HL-60 (cell line): ENCODE measurements around the gene KHDRBS1. TPM values are rescaled to one million over a fixed set of nuclear protein-coding genes. Genes with fewer than 3 reads are reported as not detected.
"Not testable (repeated sequence)": the region's sequence is repeated elsewhere in the genome, so short reads cannot be mapped to it uniquely, and the experiment has no call there.

ENCODE experiments used
- DNase-seq, 2 experiments: peaks; one replicate each; pipeline ENCODE4 v3.0.0-alpha.2; 2010 to 2020; ENCODE audit warnings: low read depth in 1 of 2, low spot score in 1 of 2
- H3K27ac ChIP-seq: fragments of 250-450 bp; sonication (Bioruptor Pico); replicated peaks from 2 replicates; pipeline ENCODE4 v1.5.1; 2020; ENCODE audit warnings: mild to moderate bottlenecking, moderate library complexity
- H3K27me3 ChIP-seq: fragments of 250-450 bp; sonication (Bioruptor Pico); 2 replicates; pipeline ENCODE4 v1.5.1; 2021; ENCODE audit warnings: mild to moderate bottlenecking, moderate library complexity; ENCODE audit not compliant: insufficient read depth, poor library complexity, severe bottlenecking
- H3K4me3 ChIP-seq: replicated peaks from 2 replicates; pipeline ENCODE4 v1.5.1; 2011; ENCODE audit warnings: mild to moderate bottlenecking, control low read depth, low read length; ENCODE audit not compliant: insufficient read depth
- GABPA ChIP-seq: IDR thresholded peaks from 2 replicates; pipeline ENCODE4 v1.6.1; 2012; ENCODE audit warnings: low read depth
- POLR2AphosphoS5 ChIP-seq: IDR thresholded peaks from 2 replicates; pipeline ENCODE4 v1.6.1; 2012; ENCODE audit warnings: low read depth
- SPI1 ChIP-seq: IDR thresholded peaks from 2 replicates; pipeline ENCODE4 v1.6.1; 2012; ENCODE audit warnings: low read depth, mild to moderate bottlenecking, borderline replicate concordance
- microRNA-seq: library from miRNA; unstranded; fragments of <30 nt; microRNA quantifications from one replicate; pipeline ENCODE4, GENCODE V29; 2018
- TF ChIP-seq, protein P1 (sequence below): IDR thresholded peaks from 2 replicates; pipeline ENCODE4 v1.6.1; 2012; ENCODE audit warnings: low read depth; ENCODE audit not compliant: insufficient replicate concordance
- TF ChIP-seq, protein P2 (sequence below): IDR thresholded peaks from one replicate; pipeline ENCODE4 v1.5.1; 2011; ENCODE audit warnings: low read length, control low read depth, inconsistent platforms; ENCODE audit not compliant: insufficient read depth

The KHDRBS1 gene

DNA sequence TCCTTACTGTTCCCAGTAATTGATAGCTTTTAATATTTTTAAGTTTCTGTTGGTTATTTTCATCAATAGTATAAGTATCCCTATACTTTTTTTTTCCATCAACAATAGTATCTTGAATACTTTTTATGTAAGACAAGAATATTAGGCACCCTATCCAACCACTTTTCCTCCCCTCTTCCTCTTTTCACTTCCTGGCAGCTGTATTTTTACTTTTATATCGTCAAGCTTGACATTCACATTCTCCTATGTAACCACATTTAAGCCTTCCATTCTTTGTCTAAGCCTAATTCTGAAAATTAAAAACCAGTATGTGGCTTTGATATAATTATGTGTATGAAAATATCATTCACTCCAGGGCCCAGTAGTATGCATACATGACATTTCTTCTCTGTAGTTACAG is 68.4 kb downstream of the KHDRBS1 start:
- peak overlapping the region; percentile 35 for H3K27ac ChIP-seq
- H3K4me3 ChIP-seq, result no peak overlapping the region
- no peak for DNase-seq
- TF ChIP-seq GABPA (no peak), SPI1 (peak; percentile 91)
- H3K27me3 ChIP-seq, result no peaks in the 10 kb centered on the region

DNA sequence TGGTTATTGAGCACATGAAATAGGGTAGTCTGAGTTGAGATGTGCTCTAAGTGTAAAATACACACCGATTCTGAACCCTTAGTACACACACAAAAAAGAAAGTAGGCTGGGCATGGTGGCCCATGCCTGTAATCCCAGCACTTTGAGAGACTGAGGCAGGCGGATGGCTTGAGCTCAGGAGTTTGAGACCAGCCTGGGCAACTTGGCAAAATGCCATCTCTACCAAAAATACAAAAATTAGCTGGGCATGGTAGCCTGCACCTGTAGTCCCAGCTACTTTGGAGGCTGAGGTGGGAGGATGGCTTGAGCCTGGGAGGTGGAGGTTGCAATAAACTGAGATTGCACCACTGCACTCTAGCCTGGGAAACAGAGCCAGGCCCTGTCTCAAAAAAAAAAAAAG is 72.7 kb downstream of the KHDRBS1 start:
- not testable (repeated sequence) for H3K27ac ChIP-seq, H3K4me3 ChIP-seq, DNase-seq, H3K27me3 ChIP-seq

DNA sequence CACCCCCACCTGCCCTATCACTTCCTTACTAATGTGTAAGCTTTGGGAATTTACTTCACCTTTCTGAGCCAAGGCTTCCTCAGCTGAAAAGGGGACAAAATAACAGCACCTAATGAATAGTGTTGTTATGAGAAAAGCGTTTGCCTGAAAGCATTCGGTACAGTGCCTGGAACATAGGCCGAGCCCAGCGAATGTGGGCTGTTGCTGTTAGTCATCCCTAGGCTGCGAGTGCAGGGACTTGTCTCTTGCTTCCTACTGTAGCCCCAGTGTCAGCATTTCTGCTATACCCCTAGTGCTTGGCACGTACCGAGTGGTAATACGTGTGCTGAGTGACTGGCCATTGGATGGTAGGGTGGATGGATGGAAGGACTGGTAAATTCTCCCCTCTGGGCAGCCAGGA is 77.5 kb downstream of the KHDRBS1 start:
- TF ChIP-seq POLR2AphosphoS5 (no peak), GABPA (no peak), SPI1 (no peak)
- TF ChIP-seq, protein P1, sequence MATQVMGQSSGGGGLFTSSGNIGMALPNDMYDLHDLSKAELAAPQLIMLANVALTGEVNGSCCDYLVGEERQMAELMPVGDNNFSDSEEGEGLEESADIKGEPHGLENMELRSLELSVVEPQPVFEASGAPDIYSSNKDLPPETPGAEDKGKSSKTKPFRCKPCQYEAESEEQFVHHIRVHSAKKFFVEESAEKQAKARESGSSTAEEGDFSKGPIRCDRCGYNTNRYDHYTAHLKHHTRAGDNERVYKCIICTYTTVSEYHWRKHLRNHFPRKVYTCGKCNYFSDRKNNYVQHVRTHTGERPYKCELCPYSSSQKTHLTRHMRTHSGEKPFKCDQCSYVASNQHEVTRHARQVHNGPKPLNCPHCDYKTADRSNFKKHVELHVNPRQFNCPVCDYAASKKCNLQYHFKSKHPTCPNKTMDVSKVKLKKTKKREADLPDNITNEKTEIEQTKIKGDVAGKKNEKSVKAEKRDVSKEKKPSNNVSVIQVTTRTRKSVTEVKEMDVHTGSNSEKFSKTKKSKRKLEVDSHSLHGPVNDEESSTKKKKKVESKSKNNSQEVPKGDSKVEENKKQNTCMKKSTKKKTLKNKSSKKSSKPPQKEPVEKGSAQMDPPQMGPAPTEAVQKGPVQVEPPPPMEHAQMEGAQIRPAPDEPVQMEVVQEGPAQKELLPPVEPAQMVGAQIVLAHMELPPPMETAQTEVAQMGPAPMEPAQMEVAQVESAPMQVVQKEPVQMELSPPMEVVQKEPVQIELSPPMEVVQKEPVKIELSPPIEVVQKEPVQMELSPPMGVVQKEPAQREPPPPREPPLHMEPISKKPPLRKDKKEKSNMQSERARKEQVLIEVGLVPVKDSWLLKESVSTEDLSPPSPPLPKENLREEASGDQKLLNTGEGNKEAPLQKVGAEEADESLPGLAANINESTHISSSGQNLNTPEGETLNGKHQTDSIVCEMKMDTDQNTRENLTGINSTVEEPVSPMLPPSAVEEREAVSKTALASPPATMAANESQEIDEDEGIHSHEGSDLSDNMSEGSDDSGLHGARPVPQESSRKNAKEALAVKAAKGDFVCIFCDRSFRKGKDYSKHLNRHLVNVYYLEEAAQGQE, result no peak
- TF ChIP-seq, protein P2, sequence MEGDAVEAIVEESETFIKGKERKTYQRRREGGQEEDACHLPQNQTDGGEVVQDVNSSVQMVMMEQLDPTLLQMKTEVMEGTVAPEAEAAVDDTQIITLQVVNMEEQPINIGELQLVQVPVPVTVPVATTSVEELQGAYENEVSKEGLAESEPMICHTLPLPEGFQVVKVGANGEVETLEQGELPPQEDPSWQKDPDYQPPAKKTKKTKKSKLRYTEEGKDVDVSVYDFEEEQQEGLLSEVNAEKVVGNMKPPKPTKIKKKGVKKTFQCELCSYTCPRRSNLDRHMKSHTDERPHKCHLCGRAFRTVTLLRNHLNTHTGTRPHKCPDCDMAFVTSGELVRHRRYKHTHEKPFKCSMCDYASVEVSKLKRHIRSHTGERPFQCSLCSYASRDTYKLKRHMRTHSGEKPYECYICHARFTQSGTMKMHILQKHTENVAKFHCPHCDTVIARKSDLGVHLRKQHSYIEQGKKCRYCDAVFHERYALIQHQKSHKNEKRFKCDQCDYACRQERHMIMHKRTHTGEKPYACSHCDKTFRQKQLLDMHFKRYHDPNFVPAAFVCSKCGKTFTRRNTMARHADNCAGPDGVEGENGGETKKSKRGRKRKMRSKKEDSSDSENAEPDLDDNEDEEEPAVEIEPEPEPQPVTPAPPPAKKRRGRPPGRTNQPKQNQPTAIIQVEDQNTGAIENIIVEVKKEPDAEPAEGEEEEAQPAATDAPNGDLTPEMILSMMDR, result no peak

DNA sequence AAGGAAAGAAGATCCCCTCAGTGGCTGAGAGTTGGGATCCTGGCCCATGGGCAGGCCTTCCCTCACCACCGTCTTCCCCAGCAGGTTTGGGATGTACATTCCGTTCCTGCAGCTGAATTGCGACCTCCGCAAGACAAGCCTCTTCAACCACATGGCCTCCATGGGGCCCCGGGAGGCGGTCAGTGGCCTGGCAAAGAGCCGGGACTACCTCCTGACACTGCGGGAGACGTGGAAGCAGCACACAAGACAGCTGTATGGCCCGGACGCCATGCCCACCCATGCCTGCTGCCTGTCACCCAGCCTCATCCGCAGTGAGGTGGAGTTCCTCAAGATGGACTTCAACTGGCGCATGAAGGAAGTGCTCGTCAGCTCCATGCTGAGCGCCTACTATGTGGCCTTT is 77.9 kb downstream of the KHDRBS1 start:
- DNase-seq, result no peak
- Histone ChIP-seq H3K27me3 (no peaks in the 10 kb centered on the region), H3K4me3 (no peak overlapping the region), H3K27ac (no peak overlapping the region)
- no peak for TF ChIP-seq GABPA
- TF ChIP-seq, protein P2, result no peak
- no peak for TF ChIP-seq SPI1
- no peak for TF ChIP-seq POLR2AphosphoS5
- TF ChIP-seq, protein P1, result no peak

More for the DNA sequence above, 77.5 kb downstream of the KHDRBS1 start:
- Histone ChIP-seq H3K4me3 (no peak overlapping the region), H3K27me3 (no peaks in the 10 kb centered on the region), H3K27ac (no peak overlapping the region)
- no peak for DNase-seq

Small RNAs within 50 kb of the gene (microRNA-seq; reads per million reads assigned to microRNA genes)
- gene MIR5585, result not detected
